A673 (cell line): ENCODE data around the gene SNX32. TPM values are rescaled to one million over a fixed set of nuclear protein-coding genes. Genes with fewer than 3 reads are reported as not detected.

Source experiments
- BruUV-seq: library from RNA; stranded (reverse); fragments of 400-500 nt; replicated peaks from 2 replicates; lab custom pipeline; 2021; lab: Mats Ljungman, UMichigan
- CTCF ChIA-PET: fragments of 300-600 bp; sonication (Branson Sonifier 250); formaldehyde crosslinking; loops from one replicate; lab custom pipeline; 2022; ENCODE audit warnings: antibody characterized with exemption; lab: Charles Lee
- POLR2A ChIA-PET: fragments of 300-600 bp; sonication (Branson Sonifier 250); formaldehyde crosslinking; loops from one replicate; lab custom pipeline; 2022; ENCODE audit warnings: antibody characterized with exemption; ENCODE audit not compliant: low non-redundant PET; lab: Charles Lee
- DNase-seq: peaks from one replicate; pipeline ENCODE4 v3.0.0-alpha.2; 2015; ENCODE audit warnings: low spot score
- H3K27ac ChIP-seq: fragments of 200-600 bp; sonication (generic); 2 replicates; pipeline ENCODE4 v1.5.1; 2016; ENCODE audit warnings: mixed run types, low read depth, mild to moderate bottlenecking, mixed read lengths, antibody characterized with exemption, low read length; ENCODE audit not compliant: poor library complexity, severe bottlenecking
- H3K27me3 ChIP-seq: fragments of 200-600 bp; sonication (generic); replicated peaks from 2 replicates; pipeline ENCODE4 v1.6.1; 2017; ENCODE audit warnings: mixed run types, low read depth, mild to moderate bottlenecking, mixed read lengths, antibody characterized with exemption, low read length; ENCODE audit not compliant: insufficient read depth, poor library complexity
- H3K36me3 ChIP-seq: fragments of 200-600 bp; sonication (generic); 2 replicates; pipeline ENCODE4 v1.6.1; 2016; ENCODE audit warnings: mixed run types, mild to moderate bottlenecking, mixed read lengths, antibody characterized with exemption, low read length; ENCODE audit not compliant: insufficient read depth, poor library complexity, severe bottlenecking
- H3K4me1 ChIP-seq: fragments of 200-600 bp; sonication (generic); 2 replicates; pipeline ENCODE4 v1.6.1; 2017; ENCODE audit warnings: mixed run types, mild to moderate bottlenecking, mixed read lengths, antibody characterized with exemption, low read length; ENCODE audit not compliant: insufficient read depth, poor library complexity, severe bottlenecking
- H3K4me3 ChIP-seq: fragments of 200-600 bp; sonication (generic); 2 replicates; pipeline ENCODE4 v1.5.1; 2016; ENCODE audit warnings: low read depth, mixed run types, mild to moderate bottlenecking, mixed read lengths, low read length; ENCODE audit not compliant: poor library complexity, severe bottlenecking
- H3K9me3 ChIP-seq: fragments of 200-600 bp; sonication (generic); 2 replicates; pipeline ENCODE4 v1.6.1; 2016; ENCODE audit warnings: mixed run types, low read depth, mild to moderate bottlenecking, mixed read lengths, antibody characterized with exemption, low read length; ENCODE audit not compliant: poor library complexity, severe bottlenecking
- CTCF ChIP-seq: fragments of 300-800, 200-600 bp; sonication (generic); conservative IDR thresholded peaks from 2 replicates; pipeline ENCODE4 v1.5.1; 2017; ENCODE audit warnings: low read depth, mild to moderate bottlenecking, antibody characterized with exemption, low read length, moderate library complexity, mixed read lengths
- EZH2 ChIP-seq: fragments of 200-600 bp; sonication (generic); IDR thresholded peaks from 2 replicates; pipeline ENCODE4 v1.6.1; 2017; ENCODE audit warnings: borderline replicate concordance, low read depth, mild to moderate bottlenecking, mixed read lengths, antibody characterized with exemption, low read length; ENCODE audit not compliant: poor library complexity, severe bottlenecking
- intact Hi-C: fragments of 100-400 bp; cut with micrococcal nuclease; formaldehyde crosslinking; loops from one replicate; pipeline ENCODE4 v1.10.0; 2022; ENCODE audit not compliant: unreplicated experiment
- total RNA-seq: library from RNA; stranded (reverse); gene quantifications from 2 replicates; pipeline ENCODE4 v1.2.3, GENCODE V29; 2021

Gene SNX32
- total RNA-seq, 1 experiment from 2014 or later, result 2.1 TPM

GRCh38 chr11:65789230-65790103, 44.3 kb upstream of the SNX32 start:
- CTCF ChIA-PET, result interaction anchor here (1.4 kb wide), 1 partner anchor 9 kb away, joined by 12 read pairs; the partner anchor contains the start of gene AP5B1
- no TSS peak for BruUV-seq
- Histone ChIP-seq H3K27ac (no peak overlapping the region), H3K9me3 (no peaks in the 10 kb centered on the region), H3K27me3 (peaks cover 57% of the 10 kb centered on the region), H3K36me3 (no peaks in the 10 kb centered on the region), H3K4me3 (no peak overlapping the region), H3K4me1 (peaks cover 8% of the 10 kb centered on the region)
- no peak for DNase-seq
- intact Hi-C loops, result no loop called here
- no peak for TF ChIP-seq CTCF
- TF ChIP-seq EZH2, result no peak
- POLR2A ChIA-PET, result interaction anchor here (0.6 kb wide), 1 partner anchor 11 kb away, joined by 3 read pairs; no protein-coding TSS in a partner anchor

GRCh38 chr11:65790104-65790901, 43.5 kb upstream of the SNX32 start:
- ChIA-PET POLR2A (no interaction called here), CTCF (interaction anchor here (1.4 kb wide), 1 partner anchor 10 kb away, joined by 12 read pairs; the partner anchor contains the start of gene AP5B1)
- intact Hi-C loops, result no loop called here
- Histone ChIP-seq H3K36me3 (no peaks in the 10 kb centered on the region), H3K27ac (no peak overlapping the region), H3K9me3 (no peaks in the 10 kb centered on the region), H3K4me1 (peaks cover 8% of the 10 kb centered on the region), H3K4me3 (no peak overlapping the region), H3K27me3 (peaks cover 48% of the 10 kb centered on the region)
- no peak for DNase-seq
- TF ChIP-seq EZH2 (no peak), CTCF (no peak)
- BruUV-seq, result no TSS peak

GRCh38 chr11:65790902-65791650, 42.7 kb upstream of the SNX32 start:
- intact Hi-C loops, result no loop called here
- Histone ChIP-seq H3K27me3 (peaks cover 41% of the 10 kb centered on the region), H3K27ac (no peak overlapping the region), H3K4me1 (peaks cover 8% of the 10 kb centered on the region), H3K9me3 (no peaks in the 10 kb centered on the region), H3K36me3 (no peaks in the 10 kb centered on the region), H3K4me3 (no peak overlapping the region)
- no peak for DNase-seq
- ChIA-PET CTCF (no interaction called here), POLR2A (no interaction called here)
- BruUV-seq, result no TSS peak
- TF ChIP-seq EZH2 (no peak), CTCF (no peak)
